Measurements from ENCODE around the gene TRIP4. TPM values are rescaled to one million over a fixed set of nuclear protein-coding genes. Genes with fewer than 3 reads are reported as not detected.

Gene TRIP4
- total RNA-seq, 2 experiments from 2014 or later: 9.3 to 21.0 TPM

- TF ChIP-seq, protein P1, sequence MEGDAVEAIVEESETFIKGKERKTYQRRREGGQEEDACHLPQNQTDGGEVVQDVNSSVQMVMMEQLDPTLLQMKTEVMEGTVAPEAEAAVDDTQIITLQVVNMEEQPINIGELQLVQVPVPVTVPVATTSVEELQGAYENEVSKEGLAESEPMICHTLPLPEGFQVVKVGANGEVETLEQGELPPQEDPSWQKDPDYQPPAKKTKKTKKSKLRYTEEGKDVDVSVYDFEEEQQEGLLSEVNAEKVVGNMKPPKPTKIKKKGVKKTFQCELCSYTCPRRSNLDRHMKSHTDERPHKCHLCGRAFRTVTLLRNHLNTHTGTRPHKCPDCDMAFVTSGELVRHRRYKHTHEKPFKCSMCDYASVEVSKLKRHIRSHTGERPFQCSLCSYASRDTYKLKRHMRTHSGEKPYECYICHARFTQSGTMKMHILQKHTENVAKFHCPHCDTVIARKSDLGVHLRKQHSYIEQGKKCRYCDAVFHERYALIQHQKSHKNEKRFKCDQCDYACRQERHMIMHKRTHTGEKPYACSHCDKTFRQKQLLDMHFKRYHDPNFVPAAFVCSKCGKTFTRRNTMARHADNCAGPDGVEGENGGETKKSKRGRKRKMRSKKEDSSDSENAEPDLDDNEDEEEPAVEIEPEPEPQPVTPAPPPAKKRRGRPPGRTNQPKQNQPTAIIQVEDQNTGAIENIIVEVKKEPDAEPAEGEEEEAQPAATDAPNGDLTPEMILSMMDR (conservative IDR thresholded peaks at IDR 0.05; ENCODE audit: low read length): no peak
- TF ChIP-seq EZH2phosphoT487 (IDR thresholded peaks at IDR 0.05; ENCODE audit: borderline replicate concordance, low read depth, low read length): no peak
- H3K4me2 ChIP-seq (ENCODE audit: low read length): no peak overlapping the region
- no peaks in the 10 kb centered on the region for H3K9me2 ChIP-seq (ENCODE audit: insufficient read depth, low read length)
- DNase-seq (ENCODE audit: low spot score): no peak
- ChIA-PET POLR2A (no interaction called here), CTCF (ENCODE audit: unreplicated experiment) (no interaction called here)
- no peaks in the 10 kb centered on the region for H3K9me3 ChIP-seq (ENCODE audit: low read length)
- H4K20me1 ChIP-seq (ENCODE audit: insufficient read depth, low read length): no peaks in the 10 kb centered on the region
- no peaks in the 10 kb centered on the region; the same call in 1 of the 2 replicates for H3K79me2 ChIP-seq (ENCODE audit: insufficient read depth, low read depth, low read length)
- H3K27ac ChIP-seq (ENCODE audit: low read depth, low read length, poor library complexity, severe bottlenecking): no peak overlapping the region
- intact Hi-C loops (cut with micrococcal nuclease; ENCODE audit: unreplicated experiment): no loop called here
- BruUV-seq (replicated peaks): no TSS peak
- H3K36me3 ChIP-seq (ENCODE audit: insufficient read depth, low read length): peaks cover 17% of the 10 kb centered on the region
- H3K4me1 ChIP-seq (ENCODE audit: insufficient read depth, low read length, poor library complexity, severe bottlenecking): no peaks in the 10 kb centered on the region
- H3K4me3 ChIP-seq (ENCODE audit: low read depth, low read length, poor library complexity, severe bottlenecking): no peak overlapping the region
- no peak overlapping the region for H2AFZ ChIP-seq (ENCODE audit: low read length)
Observed at GRCh38 chr15:64483749-64484148, 96.1 kb downstream of the TRIP4 start.

DNA sequence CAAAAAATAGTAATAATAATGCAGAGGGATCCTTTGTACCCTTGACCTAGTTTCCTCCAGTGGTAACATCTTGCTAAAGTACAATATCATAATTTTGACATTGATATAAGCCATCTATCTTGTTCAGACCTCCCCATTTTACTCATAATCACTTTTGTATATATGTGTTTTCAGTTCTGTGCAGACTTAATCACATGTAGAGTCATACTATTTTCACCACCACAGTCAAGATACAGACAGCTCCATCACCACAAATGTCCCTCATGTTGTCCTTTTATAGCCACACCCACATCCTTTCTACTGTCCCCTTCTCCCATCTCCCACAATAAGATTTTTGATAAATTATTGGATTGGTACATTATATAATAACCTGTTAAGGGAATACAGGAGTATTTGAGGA, 98.2 kb downstream of the TRIP4 start:
- Histone ChIP-seq H2AFZ (ENCODE audit: low read length) (no peak overlapping the region), H3K36me3 (ENCODE audit: insufficient read depth, low read length) (peaks cover 19% of the 10 kb centered on the region), H3K9me2 (ENCODE audit: insufficient read depth, low read length) (no peaks in the 10 kb centered on the region), H3K79me2 (ENCODE audit: insufficient read depth, low read depth, low read length) (no peaks in the 10 kb centered on the region; the same call in 1 of the 2 replicates), H3K9me3 (ENCODE audit: low read length) (no peaks in the 10 kb centered on the region), H3K4me3 (ENCODE audit: low read depth, low read length, poor library complexity, severe bottlenecking) (no peak overlapping the region), H3K27ac (ENCODE audit: low read depth, low read length, poor library complexity, severe bottlenecking) (no peak overlapping the region), H3K4me2 (ENCODE audit: low read length) (no peak overlapping the region), H4K20me1 (ENCODE audit: insufficient read depth, low read length) (no peaks in the 10 kb centered on the region), H3K4me1 (ENCODE audit: insufficient read depth, low read length, poor library complexity, severe bottlenecking) (no peaks in the 10 kb centered on the region)
- CTCF ChIA-PET (ENCODE audit: unreplicated experiment): no interaction called here
- no peak for TF ChIP-seq EZH2phosphoT487 (IDR thresholded peaks at IDR 0.05; ENCODE audit: borderline replicate concordance, low read depth, low read length)
- TF ChIP-seq, protein P1 (conservative IDR thresholded peaks at IDR 0.05; ENCODE audit: low read length): no peak
- no peak for DNase-seq (ENCODE audit: low spot score)
- no TSS peak for BruUV-seq (replicated peaks)
- intact Hi-C loops (cut with micrococcal nuclease; ENCODE audit: unreplicated experiment): no loop called here
- POLR2A ChIA-PET: no interaction called here

GRCh38 chr15:64490598-64491259, 103.1 kb downstream of the TRIP4 start:
- Histone ChIP-seq H4K20me1 (ENCODE audit: insufficient read depth, low read length) (0 out of 2 replicates have a peak, but pooled peaks cover 4% of the 10 kb centered on the region), H3K79me2 (ENCODE audit: insufficient read depth, low read depth, low read length) (no peaks in the 10 kb centered on the region), H3K4me3 (ENCODE audit: low read depth, low read length, poor library complexity, severe bottlenecking) (no peak overlapping the region), H3K36me3 (ENCODE audit: insufficient read depth, low read length) (peaks cover 13% of the 10 kb centered on the region; the same call in 1 of the 2 replicates), H2AFZ (ENCODE audit: low read length) (no peak overlapping the region), H3K9me3 (ENCODE audit: low read length) (no peaks in the 10 kb centered on the region), H3K4me2 (ENCODE audit: low read length) (no peak overlapping the region), H3K4me1 (ENCODE audit: insufficient read depth, low read length, poor library complexity, severe bottlenecking) (no peaks in the 10 kb centered on the region), H3K9me2 (ENCODE audit: insufficient read depth, low read length) (no peaks in the 10 kb centered on the region), H3K27ac (ENCODE audit: low read depth, low read length, poor library complexity, severe bottlenecking) (no peak overlapping the region)
- intact Hi-C loops (cut with micrococcal nuclease; ENCODE audit: unreplicated experiment): no loop called here
- TF ChIP-seq, protein P1 (conservative IDR thresholded peaks at IDR 0.05; ENCODE audit: low read length): no peak
- TF ChIP-seq EZH2phosphoT487 (IDR thresholded peaks at IDR 0.05; ENCODE audit: borderline replicate concordance, low read depth, low read length): no peak
- ChIA-PET CTCF (ENCODE audit: unreplicated experiment) (no interaction called here), POLR2A (interaction anchor here (0.7 kb wide), 2 partner anchors 571 to 1346 kb away, joined by 3 to 8 read pairs; no protein-coding TSS in a partner anchor)
- no peak for DNase-seq (ENCODE audit: low spot score)
- BruUV-seq (replicated peaks): no TSS peak
